GM23338 (cell line): Measurements from ENCODE around the gene PPP1R13L.

Experiments used
- EZH2 ChIP-seq: fragments of 200-600 bp; sonication (generic); IDR thresholded peaks from one replicate; pipeline ENCODE4 v1.8.0; 2017; ENCODE audit warnings: antibody characterized with exemption, mild to moderate bottlenecking, low read depth; ENCODE audit not compliant: unreplicated experiment
- EZH2phosphoT487 ChIP-seq: fragments of 200-600 bp; sonication (generic); IDR thresholded peaks from one replicate; pipeline ENCODE4 v1.8.1; 2018; ENCODE audit warnings: antibody characterized with exemption; ENCODE audit not compliant: unreplicated experiment
- JUNB ChIP-seq: IDR thresholded peaks from one replicate; pipeline ENCODE4 v1.6.1; 2016; ENCODE audit warnings: antibody characterized with exemption; ENCODE audit not compliant: unreplicated experiment
- NANOG ChIP-seq: IDR thresholded peaks from 2 replicates; pipeline ENCODE4 v1.6.1; 2016; ENCODE audit warnings: antibody characterized with exemption, borderline replicate concordance
- POLR2AphosphoS5 ChIP-seq: IDR thresholded peaks from 2 replicates; pipeline ENCODE4 v1.6.1; 2016; ENCODE audit warnings: antibody characterized with exemption, low read depth
- STAT1 ChIP-seq: IDR thresholded peaks from one replicate; pipeline ENCODE4 v1.6.1; 2016; ENCODE audit warnings: antibody characterized with exemption; ENCODE audit not compliant: unreplicated experiment
- ZNF114 ChIP-seq: fragments of 250-450 bp; sonication (Bioruptor Pico); IDR thresholded peaks from 2 replicates; pipeline ENCODE4 v1.5.0; 2020; ENCODE audit warnings: mild to moderate bottlenecking, moderate library complexity
- TF ChIP-seq, protein P1 (sequence below): IDR thresholded peaks from one replicate; pipeline ENCODE4 v1.6.1; 2018; ENCODE audit warnings: antibody characterized with exemption; ENCODE audit not compliant: unreplicated experiment
- TF ChIP-seq, protein P2 (sequence below), 2 experiments: fragments of 200-600 bp in 1 of 2; sonication (generic) in 1 of 2; conservative IDR thresholded peaks; 2 replicates each; pipeline versions ENCODE4 v1.5.1 to v1.6.1; 2016 to 2017; ENCODE audit warnings: antibody characterized with exemption in 2 of 2, low read depth in 2 of 2, mild to moderate bottlenecking in 2 of 2, moderate library complexity in 1 of 2
- TF ChIP-seq, protein P3 (sequence below): IDR thresholded peaks from 2 replicates; pipeline ENCODE4 v1.6.1; 2016; ENCODE audit warnings: antibody characterized with exemption

DNA sequence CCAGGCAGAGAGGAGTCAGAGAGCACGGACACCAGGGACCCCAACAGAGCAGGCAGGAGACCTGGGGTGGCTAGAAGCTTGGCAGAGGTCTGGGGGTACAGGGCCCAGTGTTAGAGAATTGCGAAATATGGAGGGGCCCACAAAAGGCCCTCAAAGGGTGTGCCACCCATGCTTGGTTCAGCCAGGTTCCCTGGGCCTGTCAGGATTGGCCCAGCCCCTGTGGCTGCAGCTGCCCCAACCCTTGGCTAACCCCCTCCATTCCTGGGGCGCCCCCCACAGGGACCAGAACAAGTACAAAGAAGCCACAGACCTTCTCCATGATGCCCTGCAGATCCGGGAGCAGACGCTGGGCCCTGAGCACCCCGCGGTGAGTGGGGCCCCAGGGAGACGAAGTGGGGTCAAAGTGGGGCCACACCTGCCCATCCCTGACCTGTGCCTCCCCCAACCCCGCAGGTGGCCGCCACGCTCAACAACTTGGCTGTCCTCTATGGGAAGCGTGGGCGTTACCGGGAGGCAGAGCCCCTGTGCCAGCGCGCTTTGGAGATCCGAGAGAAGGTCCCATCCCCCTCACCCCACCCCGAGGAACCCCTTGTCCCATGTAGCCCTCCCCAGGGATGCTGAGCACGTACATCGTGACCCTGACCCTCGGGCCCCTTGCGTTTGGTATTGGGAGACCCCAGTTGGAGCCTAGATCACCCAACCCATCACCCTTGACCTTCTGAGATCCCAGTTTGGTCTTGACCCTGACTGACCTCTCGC is 56.3 kb downstream of the PPP1R13L start:
- TF ChIP-seq, protein P1, sequence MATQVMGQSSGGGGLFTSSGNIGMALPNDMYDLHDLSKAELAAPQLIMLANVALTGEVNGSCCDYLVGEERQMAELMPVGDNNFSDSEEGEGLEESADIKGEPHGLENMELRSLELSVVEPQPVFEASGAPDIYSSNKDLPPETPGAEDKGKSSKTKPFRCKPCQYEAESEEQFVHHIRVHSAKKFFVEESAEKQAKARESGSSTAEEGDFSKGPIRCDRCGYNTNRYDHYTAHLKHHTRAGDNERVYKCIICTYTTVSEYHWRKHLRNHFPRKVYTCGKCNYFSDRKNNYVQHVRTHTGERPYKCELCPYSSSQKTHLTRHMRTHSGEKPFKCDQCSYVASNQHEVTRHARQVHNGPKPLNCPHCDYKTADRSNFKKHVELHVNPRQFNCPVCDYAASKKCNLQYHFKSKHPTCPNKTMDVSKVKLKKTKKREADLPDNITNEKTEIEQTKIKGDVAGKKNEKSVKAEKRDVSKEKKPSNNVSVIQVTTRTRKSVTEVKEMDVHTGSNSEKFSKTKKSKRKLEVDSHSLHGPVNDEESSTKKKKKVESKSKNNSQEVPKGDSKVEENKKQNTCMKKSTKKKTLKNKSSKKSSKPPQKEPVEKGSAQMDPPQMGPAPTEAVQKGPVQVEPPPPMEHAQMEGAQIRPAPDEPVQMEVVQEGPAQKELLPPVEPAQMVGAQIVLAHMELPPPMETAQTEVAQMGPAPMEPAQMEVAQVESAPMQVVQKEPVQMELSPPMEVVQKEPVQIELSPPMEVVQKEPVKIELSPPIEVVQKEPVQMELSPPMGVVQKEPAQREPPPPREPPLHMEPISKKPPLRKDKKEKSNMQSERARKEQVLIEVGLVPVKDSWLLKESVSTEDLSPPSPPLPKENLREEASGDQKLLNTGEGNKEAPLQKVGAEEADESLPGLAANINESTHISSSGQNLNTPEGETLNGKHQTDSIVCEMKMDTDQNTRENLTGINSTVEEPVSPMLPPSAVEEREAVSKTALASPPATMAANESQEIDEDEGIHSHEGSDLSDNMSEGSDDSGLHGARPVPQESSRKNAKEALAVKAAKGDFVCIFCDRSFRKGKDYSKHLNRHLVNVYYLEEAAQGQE: no peak
- TF ChIP-seq, protein P2, sequence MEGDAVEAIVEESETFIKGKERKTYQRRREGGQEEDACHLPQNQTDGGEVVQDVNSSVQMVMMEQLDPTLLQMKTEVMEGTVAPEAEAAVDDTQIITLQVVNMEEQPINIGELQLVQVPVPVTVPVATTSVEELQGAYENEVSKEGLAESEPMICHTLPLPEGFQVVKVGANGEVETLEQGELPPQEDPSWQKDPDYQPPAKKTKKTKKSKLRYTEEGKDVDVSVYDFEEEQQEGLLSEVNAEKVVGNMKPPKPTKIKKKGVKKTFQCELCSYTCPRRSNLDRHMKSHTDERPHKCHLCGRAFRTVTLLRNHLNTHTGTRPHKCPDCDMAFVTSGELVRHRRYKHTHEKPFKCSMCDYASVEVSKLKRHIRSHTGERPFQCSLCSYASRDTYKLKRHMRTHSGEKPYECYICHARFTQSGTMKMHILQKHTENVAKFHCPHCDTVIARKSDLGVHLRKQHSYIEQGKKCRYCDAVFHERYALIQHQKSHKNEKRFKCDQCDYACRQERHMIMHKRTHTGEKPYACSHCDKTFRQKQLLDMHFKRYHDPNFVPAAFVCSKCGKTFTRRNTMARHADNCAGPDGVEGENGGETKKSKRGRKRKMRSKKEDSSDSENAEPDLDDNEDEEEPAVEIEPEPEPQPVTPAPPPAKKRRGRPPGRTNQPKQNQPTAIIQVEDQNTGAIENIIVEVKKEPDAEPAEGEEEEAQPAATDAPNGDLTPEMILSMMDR (conservative IDR thresholded peaks at IDR 0.05; ENCODE audit: low read depth in 2 of 2): no peak
- TF ChIP-seq NANOG (no peak), EZH2 (no peak), JUNB (no peak), POLR2AphosphoS5 (no peak; the same call in 1 of the 2 replicates), STAT1 (no peak), EZH2phosphoT487 (no peak), ZNF114 (CRISPR knock-in tag) (no peak)
- TF ChIP-seq, protein P3, sequence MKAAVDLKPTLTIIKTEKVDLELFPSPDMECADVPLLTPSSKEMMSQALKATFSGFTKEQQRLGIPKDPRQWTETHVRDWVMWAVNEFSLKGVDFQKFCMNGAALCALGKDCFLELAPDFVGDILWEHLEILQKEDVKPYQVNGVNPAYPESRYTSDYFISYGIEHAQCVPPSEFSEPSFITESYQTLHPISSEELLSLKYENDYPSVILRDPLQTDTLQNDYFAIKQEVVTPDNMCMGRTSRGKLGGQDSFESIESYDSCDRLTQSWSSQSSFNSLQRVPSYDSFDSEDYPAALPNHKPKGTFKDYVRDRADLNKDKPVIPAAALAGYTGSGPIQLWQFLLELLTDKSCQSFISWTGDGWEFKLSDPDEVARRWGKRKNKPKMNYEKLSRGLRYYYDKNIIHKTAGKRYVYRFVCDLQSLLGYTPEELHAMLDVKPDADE: no peak
